GM12874 (cell line): ENCODE results near the gene EN1.

Experiments used
- CTCF ChIP-seq: IDR thresholded peaks from 2 replicates; pipeline ENCODE4 v1.5.1; 2011; ENCODE audit warnings: low read depth, mild to moderate bottlenecking, control low read depth, low read length, moderate library complexity; ENCODE audit not compliant: insufficient read depth

EN1 gene

GRCh38 chr2:118841450-118841827, 6.0 kb downstream of the EN1 start:
- no peak for TF ChIP-seq CTCF

- TF ChIP-seq CTCF: no peak
These were observed 8.6 kb downstream of the EN1 start for GRCh38 chr2:118838741-118839455.

GRCh38 chr2:118837621-118838020, 9.8 kb downstream of the EN1 start:
- no peak for TF ChIP-seq CTCF

GRCh38 chr2:118837067-118837466, 10.4 kb downstream of the EN1 start:
- no peak for TF ChIP-seq CTCF

GRCh38 chr2:118836411-118836930, 11.0 kb downstream of the EN1 start:
- TF ChIP-seq CTCF: no peak

GRCh38 chr2:118835746-118836410, 11.6 kb downstream of the EN1 start:
- TF ChIP-seq CTCF: no peak

- no peak for TF ChIP-seq CTCF
These were observed 12.3 kb downstream of the EN1 start for GRCh38 chr2:118834901-118835745.
